Measurements from ENCODE around the gene SELPLG. TPM values are rescaled to one million over a fixed set of nuclear protein-coding genes. Genes with fewer than 3 reads are reported as not detected.

Gene SELPLG
- total RNA-seq, 1 donor from 2014 or later: 1.6 TPM

DNA sequence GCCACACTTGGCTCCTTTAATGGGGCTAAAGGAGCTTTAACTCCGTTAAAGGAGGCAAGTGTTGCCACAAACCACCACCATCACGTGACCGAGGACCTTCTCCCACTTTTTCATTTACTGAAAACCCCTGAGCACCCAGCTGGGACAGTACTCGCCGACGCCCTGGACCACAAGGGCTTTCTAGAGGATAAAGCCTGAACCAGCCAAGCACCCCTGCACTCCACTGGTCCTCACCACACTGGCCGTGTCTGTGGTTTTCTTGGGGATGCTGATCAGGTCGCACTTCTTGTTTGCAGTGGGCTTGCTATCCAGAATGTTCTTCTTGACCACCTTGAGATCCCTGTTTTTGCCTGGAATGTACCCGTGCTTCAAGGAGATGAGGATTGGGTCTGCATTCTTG lies 14.7 kb upstream of the SELPLG start:
- TF ChIP-seq, protein P1, sequence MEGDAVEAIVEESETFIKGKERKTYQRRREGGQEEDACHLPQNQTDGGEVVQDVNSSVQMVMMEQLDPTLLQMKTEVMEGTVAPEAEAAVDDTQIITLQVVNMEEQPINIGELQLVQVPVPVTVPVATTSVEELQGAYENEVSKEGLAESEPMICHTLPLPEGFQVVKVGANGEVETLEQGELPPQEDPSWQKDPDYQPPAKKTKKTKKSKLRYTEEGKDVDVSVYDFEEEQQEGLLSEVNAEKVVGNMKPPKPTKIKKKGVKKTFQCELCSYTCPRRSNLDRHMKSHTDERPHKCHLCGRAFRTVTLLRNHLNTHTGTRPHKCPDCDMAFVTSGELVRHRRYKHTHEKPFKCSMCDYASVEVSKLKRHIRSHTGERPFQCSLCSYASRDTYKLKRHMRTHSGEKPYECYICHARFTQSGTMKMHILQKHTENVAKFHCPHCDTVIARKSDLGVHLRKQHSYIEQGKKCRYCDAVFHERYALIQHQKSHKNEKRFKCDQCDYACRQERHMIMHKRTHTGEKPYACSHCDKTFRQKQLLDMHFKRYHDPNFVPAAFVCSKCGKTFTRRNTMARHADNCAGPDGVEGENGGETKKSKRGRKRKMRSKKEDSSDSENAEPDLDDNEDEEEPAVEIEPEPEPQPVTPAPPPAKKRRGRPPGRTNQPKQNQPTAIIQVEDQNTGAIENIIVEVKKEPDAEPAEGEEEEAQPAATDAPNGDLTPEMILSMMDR (IDR thresholded peaks at IDR 0.05; ENCODE audit: unreplicated experiment): no peak
- DNase-seq (ENCODE audit: low spot score): no peak
- peaks cover 31% of the 10 kb centered on the region for H3K4me1 Mint-ChIP-seq (ENCODE audit: unreplicated experiment)
- H3K9me3 Mint-ChIP-seq (ENCODE audit: unreplicated experiment): no peaks in the 10 kb centered on the region
- peaks cover 6% of the 10 kb centered on the region for H3K27me3 Mint-ChIP-seq (ENCODE audit: unreplicated experiment)
- H3K27ac Mint-ChIP-seq (ENCODE audit: unreplicated experiment): no peak overlapping the region
- H3K4me3 Mint-ChIP-seq (ENCODE audit: unreplicated experiment): no peak overlapping the region
- H3K36me3 Mint-ChIP-seq (ENCODE audit: low read depth, unreplicated experiment): peaks cover 51% of the 10 kb centered on the region

DNA sequence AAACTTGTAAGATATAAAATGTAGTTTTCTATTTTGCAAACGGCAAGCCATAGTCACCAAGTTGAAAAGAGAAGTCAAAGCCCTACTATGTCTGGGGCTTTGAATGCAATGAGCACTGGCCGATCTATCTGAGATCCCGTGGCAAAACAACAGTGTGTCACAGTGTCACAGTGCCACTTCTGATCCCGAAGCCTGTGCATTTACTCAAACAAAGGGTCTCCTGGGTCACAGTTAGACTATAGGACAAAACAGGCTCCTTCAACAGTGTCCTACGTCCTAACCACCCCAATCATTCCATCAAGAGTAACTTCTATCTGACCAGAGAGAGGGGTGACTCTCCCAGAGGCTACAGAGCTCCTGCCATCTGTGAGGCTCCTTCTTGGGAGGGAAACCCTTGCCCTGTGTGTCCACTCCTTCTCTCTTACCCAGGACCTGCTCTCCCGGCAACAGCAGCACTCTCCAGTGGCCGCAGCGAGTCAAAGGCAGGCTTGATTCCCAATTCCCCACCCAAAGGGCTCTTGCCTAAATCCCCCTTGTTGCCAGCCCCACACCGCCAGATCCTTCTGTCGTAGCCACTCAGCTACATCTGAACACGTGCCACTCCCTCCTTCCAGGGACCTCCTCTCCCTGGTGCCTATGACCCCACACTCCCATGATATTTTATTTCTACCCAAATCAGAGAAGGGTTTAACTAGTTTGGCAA lies 14.0 kb upstream of the SELPLG start:
- Mint-ChIP-seq H3K4me1 (ENCODE audit: unreplicated experiment) (peaks cover 31% of the 10 kb centered on the region), H3K9me3 (ENCODE audit: unreplicated experiment) (no peaks in the 10 kb centered on the region), H3K36me3 (ENCODE audit: low read depth, unreplicated experiment) (peaks cover 47% of the 10 kb centered on the region), H3K27ac (ENCODE audit: unreplicated experiment) (peak overlapping the region; percentile 11), H3K27me3 (ENCODE audit: unreplicated experiment) (peaks cover 7% of the 10 kb centered on the region), H3K4me3 (ENCODE audit: unreplicated experiment) (peak overlapping the region; percentile 28)
- no peak for DNase-seq (ENCODE audit: low spot score)
- TF ChIP-seq, protein P1 (IDR thresholded peaks at IDR 0.05; ENCODE audit: unreplicated experiment): no peak

DNA sequence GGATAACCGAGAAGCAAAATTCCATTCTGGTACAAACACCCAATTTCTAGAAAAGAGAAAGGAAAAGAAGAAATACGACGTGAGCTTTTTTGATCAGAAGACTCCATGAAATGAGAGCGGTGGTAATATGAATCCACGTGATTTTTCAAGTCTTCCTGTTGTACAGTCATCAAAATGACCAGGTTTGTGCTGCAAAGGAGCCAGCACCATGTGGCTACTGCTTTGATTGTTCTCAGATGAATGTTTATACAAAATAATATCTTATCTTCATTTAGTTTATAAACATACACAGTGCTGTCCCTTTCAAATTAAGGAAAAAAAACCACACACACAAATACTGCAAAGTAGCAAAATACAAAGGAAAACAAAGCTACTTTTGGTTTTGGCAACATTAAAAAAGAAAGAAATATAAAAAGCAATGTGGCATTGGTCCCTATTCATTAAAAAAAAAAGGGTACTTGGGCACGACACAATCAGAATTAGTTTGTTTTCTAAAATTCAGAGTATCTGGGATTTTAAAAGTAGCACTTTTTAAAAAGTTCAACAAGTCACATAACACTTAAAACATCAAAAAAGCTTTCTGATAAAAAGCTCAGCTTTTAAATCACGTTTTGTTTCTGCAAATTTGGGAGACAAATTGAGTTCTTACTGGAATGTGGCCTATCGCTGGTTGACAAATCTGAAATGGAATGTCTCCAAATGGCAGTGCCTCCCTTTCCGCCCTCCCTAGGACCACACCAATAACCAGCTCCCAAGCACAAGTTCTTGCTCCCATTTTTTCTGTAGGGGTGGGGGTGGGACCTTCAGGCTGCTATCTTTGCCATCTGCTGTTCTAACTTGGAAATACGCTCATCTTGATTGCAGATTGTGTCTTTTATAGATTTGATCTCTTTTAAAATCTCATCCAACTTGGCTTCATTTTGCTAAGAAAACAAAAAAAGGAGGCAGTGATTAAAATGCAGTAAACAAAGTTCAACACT lies 13.2 kb upstream of the SELPLG start:
- Mint-ChIP-seq H3K27ac (ENCODE audit: unreplicated experiment) (peak overlapping the region; percentile 57), H3K4me1 (ENCODE audit: unreplicated experiment) (peaks cover 35% of the 10 kb centered on the region)

DNA sequence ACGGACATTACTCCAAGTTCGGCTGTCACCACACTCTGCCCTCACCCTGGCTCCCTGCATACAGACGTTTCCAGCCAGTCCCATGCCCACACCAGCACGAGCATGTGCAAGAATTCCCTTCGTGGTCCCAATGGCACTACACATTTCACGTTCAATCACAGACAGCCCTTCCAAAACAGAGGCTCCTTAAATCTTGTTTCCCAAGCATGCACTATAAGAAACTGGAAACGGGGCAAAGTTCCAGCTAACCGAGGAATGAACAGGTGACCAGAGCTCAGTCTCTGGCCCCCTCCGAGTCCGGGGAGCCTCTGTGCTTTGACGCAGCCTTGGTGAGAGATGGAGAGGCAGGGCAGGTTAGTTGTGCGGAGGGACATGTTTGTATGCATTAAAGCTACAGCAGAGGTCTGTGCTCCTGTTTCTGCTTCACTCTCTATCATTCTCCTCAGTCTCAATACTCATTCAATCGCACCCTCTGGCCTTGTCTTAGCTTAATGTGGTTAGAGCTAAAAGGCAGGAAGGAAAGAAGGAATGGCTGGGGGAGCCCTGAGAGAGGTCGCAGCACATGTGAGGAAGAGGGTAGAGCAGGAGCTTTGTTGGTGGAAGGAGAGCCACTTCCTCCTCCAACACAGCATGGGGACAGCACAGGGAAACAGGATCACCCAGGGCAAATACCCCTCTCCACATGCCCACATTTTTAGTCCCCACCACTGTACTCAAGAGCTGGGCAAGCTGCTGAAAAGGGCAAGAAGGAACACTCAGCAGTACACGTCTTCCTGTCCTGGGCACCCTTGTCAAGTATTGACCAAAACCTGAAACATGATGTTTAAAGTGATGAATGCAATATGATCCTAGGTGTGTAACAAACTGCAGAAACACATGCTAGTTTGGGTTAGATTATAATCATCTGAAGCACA lies 12.2 kb upstream of the SELPLG start:
- Mint-ChIP-seq H3K9me3 (ENCODE audit: unreplicated experiment) (no peaks in the 10 kb centered on the region), H3K4me1 (ENCODE audit: unreplicated experiment) (peaks cover 37% of the 10 kb centered on the region), H3K36me3 (ENCODE audit: low read depth, unreplicated experiment) (peaks cover 46% of the 10 kb centered on the region), H3K27ac (ENCODE audit: unreplicated experiment) (peak overlapping the region; percentile 57), H3K4me3 (ENCODE audit: unreplicated experiment) (peak overlapping the region; percentile 74), H3K27me3 (ENCODE audit: unreplicated experiment) (peaks cover 12% of the 10 kb centered on the region)
- no peak for DNase-seq (ENCODE audit: low spot score)
- TF ChIP-seq, protein P1 (IDR thresholded peaks at IDR 0.05; ENCODE audit: unreplicated experiment): no peak

More for the DNA sequence above, 13.2 kb upstream of the SELPLG start:
- Mint-ChIP-seq H3K27me3 (ENCODE audit: unreplicated experiment) (peaks cover 12% of the 10 kb centered on the region), H3K36me3 (ENCODE audit: low read depth, unreplicated experiment) (peaks cover 50% of the 10 kb centered on the region), H3K4me3 (ENCODE audit: unreplicated experiment) (peak overlapping the region; percentile 28), H3K9me3 (ENCODE audit: unreplicated experiment) (no peaks in the 10 kb centered on the region)
- TF ChIP-seq, protein P1 (IDR thresholded peaks at IDR 0.05; ENCODE audit: unreplicated experiment): no peak
- no peak for DNase-seq (ENCODE audit: low spot score)

All from endothelial cell (in vitro differentiated cells).